GM21723 (cell line): ENCODE results near the gene PXDN.
"Not testable (repeated sequence)": the region's sequence is repeated elsewhere in the genome, so short reads cannot be mapped to it uniquely, and the experiment has no call there.

Source experiments
- ATAC-seq: cut with Tn5 transposase; IDR thresholded peaks from one replicate; pipeline ENCODE4 v1.9.1; 2021; ENCODE audit warnings: mild to moderate bottlenecking, moderate library complexity; ENCODE audit not compliant: unreplicated experiment

Gene PXDN

DNA sequence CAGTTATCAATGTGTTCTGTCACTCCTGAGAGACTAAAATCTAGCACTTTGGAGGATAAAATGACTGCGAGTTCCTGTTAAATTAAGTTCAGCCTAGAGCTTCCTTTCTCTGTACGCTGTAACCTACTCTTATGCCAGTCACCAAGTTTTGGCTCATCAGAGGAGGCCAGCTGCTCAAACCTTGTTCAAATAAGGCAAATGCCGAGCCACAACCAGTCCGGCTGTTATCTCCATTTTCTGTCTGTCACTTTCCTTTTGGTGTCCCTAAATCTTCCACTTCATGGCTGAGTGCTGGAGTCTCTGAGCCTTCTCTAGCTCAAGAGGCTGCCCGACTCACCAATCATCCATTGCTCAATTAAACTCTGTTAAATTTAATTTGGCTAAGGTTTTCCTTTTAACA, 33.5 kb upstream of the PXDN start:
- no peak for ATAC-seq

GRCh38 chr2:1777156-1777555, 32.8 kb upstream of the PXDN start:
- ATAC-seq, result no peak

DNA sequence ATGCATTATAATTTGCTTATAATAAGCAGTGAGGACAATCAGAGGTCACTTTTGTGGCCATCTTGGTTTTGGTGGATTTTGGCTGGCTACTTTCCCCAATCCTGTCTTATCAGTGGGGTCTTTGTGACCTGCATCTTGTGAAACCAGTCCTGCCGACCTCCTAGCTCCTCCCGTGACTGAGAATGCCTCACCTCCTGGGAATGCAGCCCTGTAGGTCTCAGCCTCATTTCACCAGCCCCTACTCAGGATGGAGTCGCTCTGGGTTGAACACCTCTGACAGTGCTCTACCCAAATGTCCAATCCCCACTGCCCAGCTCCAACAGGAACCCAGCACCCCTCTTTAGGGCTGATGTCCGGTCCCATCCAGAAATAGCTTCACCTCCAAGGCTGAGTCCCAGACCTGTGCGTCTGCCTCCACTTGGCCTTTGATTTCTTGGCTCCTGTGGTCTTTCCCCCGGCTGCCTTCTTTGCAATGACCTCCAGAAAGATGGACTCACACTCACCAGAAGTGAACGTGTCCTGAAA, 31.3 kb upstream of the PXDN start:
- no peak for ATAC-seq

DNA sequence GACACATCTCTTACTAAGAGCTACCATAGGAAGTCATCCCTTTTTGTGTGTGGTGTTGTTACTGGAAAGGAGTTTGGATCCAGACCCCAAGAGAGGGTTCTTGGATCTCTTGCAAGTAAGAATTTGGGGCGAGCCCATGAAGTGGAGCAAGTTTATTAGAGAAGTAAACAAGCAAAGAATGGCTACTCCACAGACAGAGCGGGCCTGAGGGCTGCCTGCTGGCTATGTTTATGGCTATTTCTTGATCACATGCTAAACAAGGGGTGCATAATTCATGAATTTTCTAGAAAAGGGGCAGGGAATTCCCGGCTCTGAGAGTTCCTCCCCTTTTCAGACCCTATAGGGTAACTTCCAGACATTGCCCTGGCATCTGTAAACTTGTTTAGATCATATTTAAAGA, 30.6 kb upstream of the PXDN start:
- ATAC-seq, result no peak

DNA sequence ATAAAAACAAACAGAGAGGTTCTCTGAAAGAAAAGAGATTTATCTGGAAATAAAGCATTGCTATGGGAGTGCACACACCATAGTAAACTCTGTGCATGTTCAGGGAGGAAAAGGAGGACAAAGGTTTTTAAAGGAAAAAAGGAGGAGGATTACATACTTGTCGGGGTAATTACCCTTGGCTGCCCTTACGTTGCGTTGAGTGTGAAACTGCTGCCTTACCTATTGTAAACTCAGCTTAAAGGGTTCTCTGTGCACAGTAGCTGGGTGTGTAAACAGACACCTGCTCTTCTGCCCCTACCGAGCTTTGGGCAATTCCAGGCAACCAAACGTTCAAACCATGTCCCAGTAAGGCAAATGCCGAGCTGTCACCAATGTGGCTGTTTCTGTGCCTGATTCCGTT, 29.6 kb upstream of the PXDN start:
- no peak for ATAC-seq

GRCh38 chr2:1772471-1773267, 28.4 kb upstream of the PXDN start:
- no peak for ATAC-seq

DNA sequence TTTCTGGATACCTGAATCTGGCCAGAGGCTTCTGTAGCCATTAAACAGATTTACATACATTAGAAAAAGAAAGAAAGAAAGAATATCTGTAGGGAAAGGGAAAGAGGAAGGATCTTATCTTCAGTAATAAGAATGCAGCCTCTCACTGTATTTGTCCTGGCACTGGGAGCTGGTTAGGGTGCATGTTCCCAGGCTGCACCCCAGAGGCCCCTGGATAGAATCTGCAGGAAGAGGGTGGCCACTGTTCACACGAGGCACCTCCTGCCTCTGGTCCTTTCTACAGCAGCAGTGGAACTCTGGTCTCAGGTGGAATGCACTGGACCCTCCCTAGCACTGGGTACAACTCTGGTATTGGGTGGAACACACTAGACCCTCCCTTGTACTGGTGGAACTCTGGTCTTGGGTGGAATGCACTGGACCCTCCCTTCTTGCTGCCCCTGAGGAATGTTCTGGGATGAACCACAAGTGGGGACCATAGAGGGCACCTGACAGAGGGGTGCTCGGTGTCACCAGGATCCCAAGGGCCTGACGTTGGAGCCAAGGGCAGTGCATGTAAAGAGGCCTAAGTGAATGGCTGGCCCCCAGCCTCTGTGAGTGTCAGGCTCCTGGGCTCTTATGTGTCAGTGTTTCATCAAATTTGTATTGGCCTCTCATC, 27.4 kb upstream of the PXDN start:
- no peak for ATAC-seq

- no peak for ATAC-seq
Observed at GRCh38 chr2:1770566-1771380, 26.5 kb upstream of the PXDN start.

DNA sequence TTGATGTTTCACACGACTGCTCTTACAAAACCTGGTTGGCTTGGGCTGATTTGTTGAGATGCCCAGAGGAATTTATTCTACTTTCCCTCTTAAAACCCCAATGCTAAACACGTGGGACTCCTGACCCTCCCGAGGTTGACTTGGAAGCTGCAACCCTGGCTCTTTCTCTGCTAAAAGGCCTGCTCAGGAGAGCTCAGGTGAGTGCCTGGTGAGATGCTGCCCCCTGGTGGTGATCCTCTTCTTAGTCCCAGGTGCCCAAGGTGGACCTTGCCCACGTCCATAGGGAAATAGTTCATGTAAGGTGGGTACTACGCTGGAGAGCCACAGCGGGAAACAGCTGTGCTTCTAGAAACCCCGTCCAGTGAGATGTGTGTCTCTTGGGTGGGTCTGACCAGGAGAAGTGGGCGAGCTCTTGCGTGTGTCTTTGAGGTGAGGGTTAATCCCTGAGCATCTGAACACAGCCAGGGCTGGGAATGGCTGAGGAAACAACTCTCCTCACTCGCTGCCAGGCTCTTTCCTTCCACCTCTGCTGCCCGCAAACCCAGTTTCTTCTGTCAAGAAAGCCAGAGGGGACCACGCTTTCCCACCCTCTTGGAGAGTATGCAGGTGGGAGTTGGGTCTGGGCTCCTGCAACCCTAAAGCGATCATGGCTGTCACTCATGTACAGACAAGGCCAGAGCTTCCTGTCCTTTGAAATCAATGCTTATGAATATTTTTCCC, 25.5 kb upstream of the PXDN start:
- ATAC-seq, result peak; percentile 66

GRCh38 chr2:1767939-1768691, 23.8 kb upstream of the PXDN start:
- ATAC-seq, result no peak

- no peak for ATAC-seq
Observed at GRCh38 chr2:1766851-1767811, 22.8 kb upstream of the PXDN start.

DNA sequence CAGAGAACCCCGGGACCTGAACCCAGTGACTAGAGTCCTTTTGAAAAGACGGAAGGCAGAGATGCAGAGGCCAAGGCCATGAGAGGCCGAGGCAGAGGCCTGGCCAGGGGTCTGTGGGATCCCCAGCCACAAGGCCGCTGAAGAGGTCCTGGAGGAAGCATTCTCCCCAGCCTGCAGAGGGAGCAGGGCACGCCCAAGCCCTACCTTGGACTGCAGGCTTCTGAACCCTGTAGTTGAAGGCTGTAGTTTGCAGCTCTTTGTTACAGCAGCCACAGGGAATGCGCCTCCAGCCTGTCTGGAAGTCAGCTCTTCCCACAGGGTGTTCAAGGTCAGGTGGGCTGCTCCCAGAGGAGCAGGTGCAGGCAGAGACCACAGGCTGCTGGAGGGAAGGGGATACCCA, 22.1 kb upstream of the PXDN start:
- ATAC-seq, result no peak

GRCh38 chr2:1765201-1765600, 20.9 kb upstream of the PXDN start:
- ATAC-seq, result not testable (repeated sequence)

DNA sequence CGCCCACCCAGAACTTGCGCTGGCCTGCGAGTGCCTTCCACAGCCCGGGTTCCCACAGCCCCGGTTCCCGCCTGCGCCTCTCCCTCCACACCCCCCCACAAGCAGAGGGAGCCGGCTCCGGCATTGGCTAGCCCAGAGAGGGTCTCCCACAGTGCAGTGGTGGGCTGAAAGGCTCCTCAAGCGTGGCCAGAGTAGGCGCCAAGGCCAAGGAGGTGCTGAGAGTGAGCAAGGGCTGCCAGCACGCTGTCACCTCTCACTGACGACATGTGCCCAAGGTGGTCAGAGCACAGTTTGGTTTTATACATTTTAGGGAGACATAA, 15.3 kb upstream of the PXDN start:
- ATAC-seq, result no peak

- ATAC-seq, result no peak
Observed at GRCh38 chr2:1758774-1759610, 14.7 kb upstream of the PXDN start.

DNA sequence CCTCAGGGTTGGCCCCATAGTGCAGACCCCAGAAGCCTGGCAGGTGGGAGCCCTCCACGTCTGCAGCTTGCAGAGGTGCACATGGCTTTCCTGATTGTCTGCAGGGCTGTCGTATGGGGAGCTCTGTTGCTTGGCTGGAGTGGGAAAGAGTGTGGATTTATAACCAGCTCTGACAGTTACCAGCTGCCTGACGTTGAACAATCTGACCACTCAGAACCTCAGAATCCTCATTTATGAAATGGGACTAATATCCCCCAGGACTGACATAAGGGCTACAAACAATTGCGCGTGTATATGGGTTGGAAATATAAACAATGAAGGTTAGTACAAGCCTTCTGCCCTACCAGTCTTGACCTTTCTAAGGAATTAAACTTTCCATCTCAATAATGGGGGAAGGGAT, 13.9 kb upstream of the PXDN start:
- no peak for ATAC-seq

DNA sequence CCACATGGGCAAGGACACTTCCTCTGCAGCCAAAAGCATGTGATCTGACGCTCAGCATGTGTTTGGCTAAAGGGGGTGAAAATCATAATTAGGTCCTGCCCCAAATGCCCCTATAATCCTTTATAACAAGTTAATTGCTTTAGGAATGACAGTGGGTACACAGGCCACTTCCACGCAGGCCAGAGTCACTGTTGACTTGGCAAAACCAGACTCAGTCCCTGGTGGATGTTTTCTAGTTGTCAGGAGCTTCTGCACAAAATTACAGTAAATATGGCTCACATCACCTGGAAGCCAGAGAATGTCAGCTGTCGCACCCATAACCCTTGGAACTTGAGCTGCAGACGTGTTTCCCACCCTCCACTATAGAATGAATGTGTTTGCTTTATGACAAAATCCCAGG, 13.3 kb upstream of the PXDN start:
- ATAC-seq, result no peak

DNA sequence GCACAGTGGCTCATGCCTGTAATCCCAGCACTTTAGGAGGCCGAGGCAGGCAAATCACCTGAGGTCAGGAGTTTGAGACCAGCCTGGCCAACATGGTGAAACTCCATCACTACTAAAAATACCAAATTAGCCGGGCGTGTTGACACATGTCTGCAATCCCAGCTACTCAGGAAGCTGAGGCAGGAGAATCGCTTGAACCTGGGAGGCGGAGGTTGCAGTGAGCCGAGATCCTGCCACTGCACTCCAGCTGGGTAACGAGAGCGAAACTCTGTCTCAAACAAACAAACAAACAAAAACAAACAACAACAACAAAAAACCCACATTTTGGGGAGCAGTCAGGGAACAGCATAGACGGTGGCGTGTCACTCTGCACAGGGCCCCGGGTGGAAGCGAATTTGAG, 12.8 kb upstream of the PXDN start:
- not testable (repeated sequence) for ATAC-seq
